Measurements from ENCODE around the gene MYEF2.
A peak's percentile ranks its signal among the peaks of the same experiment; 100 is the strongest.

The MYEF2 gene

DNA sequence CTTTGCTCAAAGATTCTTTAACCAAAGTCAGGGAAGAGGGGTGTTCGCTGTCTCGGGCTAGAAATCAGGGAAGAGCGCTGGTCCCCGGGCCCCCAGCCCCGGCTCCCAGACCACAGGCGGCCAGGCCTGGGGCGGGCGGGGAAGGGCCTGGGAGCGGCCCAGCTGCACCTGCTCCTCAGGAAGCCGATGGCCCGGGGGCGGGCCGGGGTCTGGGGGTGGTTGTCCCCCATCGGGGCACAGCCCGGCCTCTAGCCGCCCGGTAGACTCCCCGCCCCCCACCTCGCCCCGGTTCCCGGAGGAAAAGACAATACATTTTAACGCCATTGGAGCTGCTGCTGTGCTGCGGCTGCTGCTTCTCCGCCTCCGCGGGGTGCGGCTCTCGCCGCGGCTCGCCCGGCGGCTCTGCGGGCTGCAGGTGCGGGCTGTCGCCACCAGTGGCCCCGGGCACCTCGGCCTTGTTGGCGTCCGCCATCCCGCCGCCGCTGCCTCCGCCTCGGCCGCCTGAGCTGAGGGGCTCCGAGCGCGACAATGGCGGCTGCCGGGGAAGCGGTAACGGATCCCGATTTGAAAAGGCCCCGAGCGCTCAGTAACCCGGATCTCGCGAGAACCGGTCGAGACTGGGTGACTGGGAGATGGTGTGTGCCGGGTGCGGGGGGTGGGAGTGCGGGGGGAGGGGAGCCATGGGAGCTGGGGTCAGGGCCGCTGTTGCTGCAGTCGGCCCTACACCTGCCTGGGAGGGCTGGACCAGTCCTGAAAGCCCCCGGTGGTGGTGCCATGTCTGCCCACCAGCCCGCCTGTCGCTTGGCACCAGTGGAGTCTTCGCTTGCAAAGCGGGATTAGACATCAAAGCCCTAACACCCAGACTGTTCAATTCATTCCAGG lies at the start of gene MYEF2:
Gene MYEF2 (minus strand): TSS at position 530 of the 882 bp plus-strand sequence. CDS start 58 bp downstream, at position 472.
- DNase-seq (ENCODE audit: low read depth in 1 of 2, low spot score in 1 of 2), result peak; percentile 28 to 48

GRCh38 chr15:48225771-48226170 lies 47.7 kb upstream of the MYEF2 start:
- no peak for DNase-seq (ENCODE audit: low read depth in 1 of 2, low spot score in 1 of 2)

DNA sequence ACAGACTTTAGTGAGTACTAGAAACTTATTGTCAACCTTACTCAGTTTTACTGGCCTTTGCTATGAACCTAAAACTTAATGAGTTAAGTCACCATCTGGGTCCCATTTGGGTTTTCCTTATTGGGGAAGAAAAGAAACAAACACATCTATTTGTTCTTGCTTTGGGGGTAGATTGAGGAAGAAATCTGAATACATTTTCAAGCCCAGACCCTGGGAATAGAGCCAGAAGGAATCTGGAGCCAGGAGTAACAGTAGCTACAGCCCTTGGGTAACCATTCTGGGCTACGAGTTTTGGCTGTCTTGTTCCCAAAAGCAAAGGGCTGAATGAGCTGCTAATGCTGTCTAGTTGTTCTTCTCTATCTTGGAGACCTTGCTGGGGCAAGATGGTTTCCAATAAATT lies 44.5 kb upstream of the MYEF2 start:
- DNase-seq (ENCODE audit: low read depth in 1 of 2, low spot score in 1 of 2), result no peak

DNA sequence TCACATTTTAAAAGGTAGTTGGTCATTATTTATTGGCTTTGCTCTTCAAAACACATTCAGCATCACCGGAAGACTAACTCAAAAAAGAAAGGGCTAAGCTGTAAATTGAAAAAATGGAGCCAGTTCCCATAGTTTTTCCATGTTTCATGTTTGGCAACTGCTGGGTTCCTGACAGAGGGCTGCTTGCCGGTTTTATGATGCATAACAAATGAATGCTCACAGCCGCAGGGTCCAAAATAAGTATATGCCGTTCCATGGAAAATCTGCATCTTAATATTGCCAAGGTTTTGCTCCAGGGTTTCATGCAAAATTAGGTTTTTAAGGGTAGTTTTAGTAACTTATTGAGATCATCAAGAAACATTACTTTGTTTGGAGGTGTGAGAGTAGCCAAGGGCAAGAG lies 43.8 kb upstream of the MYEF2 start:
- no peak for DNase-seq (ENCODE audit: low read depth in 1 of 2, low spot score in 1 of 2)

DNA sequence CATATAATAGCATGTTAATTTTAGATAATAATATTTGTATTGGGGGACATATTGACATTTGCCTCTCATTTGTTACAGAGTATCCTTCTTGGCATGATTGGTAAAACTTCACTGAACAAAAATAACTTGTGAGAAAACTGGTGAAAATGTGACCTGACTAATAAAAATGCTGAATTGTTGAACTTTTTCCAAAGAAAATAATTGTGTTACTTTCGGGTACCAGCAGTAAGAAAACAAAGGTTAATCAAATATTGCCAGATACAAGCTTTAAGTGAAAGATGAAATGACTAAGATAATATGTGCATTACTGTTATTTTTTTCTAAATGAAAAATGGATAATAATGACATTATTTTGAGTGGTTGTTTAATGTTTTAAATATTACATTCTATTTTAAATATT lies 43.2 kb upstream of the MYEF2 start:
- no peak for DNase-seq (ENCODE audit: low read depth in 1 of 2, low spot score in 1 of 2)

- DNase-seq (ENCODE audit: low read depth in 1 of 2, low spot score in 1 of 2), result no peak
These were observed 27.9 kb upstream of the MYEF2 start, which contains the start of gene SLC12A1 for GRCh38 chr15:48205981-48206380. SLC12A1 (plus strand) TSS chr15:48206302; CDS start chr15:48207720, 1,418 bp downstream.

- no peak for DNase-seq (ENCODE audit: low read depth in 1 of 2, low spot score in 1 of 2)
These were observed 24.0 kb upstream of the MYEF2 start for GRCh38 chr15:48202068-48202467.

- no peak for DNase-seq (ENCODE audit: low read depth in 1 of 2, low spot score in 1 of 2)
These were observed 13.6 kb upstream of the MYEF2 start, which contains the start of gene CTXN2 for GRCh38 chr15:48191574-48192225. CTXN2 (plus strand) TSS chr15:48191665; CDS start chr15:48201301, 9,636 bp downstream.

DNA sequence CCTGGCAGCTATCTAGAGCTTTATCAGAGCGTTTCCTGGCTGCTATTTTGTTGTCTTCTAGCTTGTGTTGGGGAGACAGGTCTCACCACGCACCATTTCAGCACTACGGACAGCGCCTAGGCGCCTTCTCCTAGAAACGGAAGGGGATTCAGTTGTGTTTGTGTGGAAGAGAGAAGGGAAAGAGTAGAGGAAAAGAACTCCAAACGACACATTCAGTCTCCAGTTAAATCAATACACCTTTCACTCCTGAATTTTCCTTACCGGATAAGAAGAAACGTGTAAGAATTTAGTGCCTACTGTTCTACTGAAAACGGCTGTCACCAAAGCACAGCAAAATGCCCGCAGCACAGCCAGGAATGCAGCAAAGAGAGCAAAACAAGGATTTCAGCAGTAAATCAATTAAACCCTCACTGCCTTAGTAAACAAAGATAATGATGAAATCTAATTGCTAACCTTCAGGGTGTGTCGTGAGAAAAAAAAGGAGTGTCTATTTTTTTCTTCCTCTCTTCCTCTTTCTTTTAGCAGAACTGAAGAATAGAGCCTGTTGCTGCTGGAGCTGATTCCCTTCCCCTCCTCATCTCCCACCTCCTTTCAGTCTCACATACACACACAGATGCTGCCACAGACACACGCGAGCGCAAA lies 13.0 kb upstream of the MYEF2 start:
- DNase-seq (ENCODE audit: low read depth in 1 of 2, low spot score in 1 of 2), result no peak

- DNase-seq (ENCODE audit: low read depth in 1 of 2, low spot score in 1 of 2), result no peak
These were observed 8.2 kb upstream of the MYEF2 start for GRCh38 chr15:48186271-48186670.

DNA sequence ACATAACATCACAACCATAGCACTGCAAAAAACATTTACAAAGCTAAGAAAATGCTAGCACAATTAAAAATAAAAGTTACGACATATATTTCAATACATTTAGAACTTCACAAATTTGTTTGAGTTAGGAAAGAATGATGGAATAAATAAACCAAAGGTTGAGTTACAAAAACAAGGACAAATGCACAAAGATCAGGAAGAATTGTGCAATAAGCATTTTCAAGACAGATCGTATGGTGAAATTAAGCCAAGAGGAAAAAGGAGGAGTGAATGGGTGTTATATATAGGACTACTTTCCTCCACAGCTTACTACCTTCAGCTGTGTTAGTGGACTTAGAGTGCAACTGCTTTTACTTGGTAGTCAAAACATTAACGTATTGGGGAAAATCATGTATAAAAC lies 7.4 kb upstream of the MYEF2 start:
- no peak for DNase-seq (ENCODE audit: low read depth in 1 of 2, low spot score in 1 of 2)

DNA sequence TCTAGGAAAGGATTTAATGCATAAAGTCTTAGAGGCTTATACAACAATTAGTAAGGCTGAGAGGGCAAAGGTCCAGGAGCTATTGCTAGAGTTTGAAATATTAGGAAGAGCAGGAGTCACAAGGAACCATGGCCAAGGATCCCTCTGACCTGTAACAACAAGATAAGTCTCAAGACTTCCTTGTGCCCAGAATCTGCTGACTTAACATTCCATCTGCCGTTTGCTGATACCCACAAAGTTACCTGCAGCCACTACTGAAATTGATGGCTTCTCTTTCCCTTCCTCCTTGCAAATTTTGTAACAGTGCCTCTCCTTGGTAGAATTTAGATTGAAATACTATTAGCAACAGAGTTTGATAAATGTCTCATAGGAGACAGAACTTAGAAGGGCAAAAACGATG lies 4.7 kb upstream of the MYEF2 start:
- DNase-seq (ENCODE audit: low read depth in 1 of 2, low spot score in 1 of 2), result no peak

DNA sequence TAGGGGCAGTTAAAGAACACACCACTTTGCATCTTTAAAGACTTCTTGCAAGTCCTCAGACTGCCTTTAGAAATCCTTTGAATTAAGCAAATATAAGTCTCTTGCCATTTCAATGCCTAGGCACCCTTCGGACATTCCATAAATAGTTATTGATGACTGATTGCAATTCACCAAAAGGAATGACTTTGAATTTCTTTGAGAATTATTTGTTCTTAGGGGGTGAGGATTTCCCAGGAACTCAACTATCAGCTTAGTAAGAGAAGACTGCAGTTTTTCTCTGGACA lies 495 bp upstream of the MYEF2 start:
- no peak for DNase-seq (ENCODE audit: low read depth in 1 of 2, low spot score in 1 of 2)

DNA sequence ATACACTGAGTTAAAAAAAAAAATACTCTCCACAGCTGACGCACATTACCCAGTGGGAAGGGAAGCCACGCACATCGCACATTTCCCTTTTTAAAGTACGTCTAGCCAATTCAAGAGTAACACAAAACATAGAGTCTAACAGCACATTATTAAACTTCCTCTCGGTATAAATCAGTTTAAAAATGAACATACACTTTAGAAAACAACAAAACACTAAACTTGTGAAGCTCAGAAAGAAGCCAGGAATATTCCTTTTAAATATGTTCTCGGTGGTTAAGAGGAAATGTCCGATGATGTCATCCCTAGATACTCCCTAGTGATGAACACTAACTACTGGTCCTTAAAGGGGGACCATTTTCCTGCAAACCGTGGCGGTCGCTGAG lies 721 bp downstream of the MYEF2 start:
- DNase-seq (ENCODE audit: low read depth in 1 of 2, low spot score in 1 of 2), result no peak

DNA sequence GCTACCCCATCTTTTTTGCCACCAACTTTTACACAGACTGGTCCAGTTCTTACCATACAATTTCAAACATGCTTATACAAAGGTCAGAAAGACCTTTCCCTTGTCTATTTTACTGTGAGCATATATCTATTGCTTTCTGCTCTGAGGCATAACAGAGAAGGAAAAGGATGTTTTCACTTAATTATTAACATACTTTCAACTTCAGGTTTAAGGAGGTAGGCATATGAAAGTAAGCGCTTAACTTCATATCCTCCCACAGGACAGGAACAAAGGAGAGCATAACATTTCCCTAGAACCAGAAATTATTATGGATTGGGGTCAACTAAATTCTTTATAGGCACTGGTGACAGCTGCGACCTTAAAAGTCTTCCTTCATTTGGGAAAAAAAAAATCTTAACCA lies 1.1 kb downstream of the MYEF2 start:
- no peak for DNase-seq (ENCODE audit: low read depth in 1 of 2, low spot score in 1 of 2)

DNA sequence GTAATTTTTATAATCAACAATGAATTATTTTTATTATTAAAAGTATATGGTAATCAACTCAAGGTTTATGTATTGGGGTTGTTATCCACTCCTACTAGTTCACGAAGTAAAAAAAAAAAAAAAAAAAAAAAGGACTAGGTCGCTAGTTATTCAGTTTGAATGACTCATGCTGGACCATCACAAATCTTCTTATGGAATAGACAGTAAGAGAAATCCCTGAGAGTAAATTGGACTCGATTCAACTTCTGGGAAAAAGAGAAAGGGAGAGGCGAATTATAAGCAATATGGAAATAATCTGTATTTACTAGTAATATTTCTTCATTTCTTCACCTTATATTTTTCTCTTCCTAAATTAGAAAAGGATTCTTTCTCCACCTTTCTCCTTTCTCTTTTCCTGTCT lies 2.0 kb downstream of the MYEF2 start:
- no peak for DNase-seq (ENCODE audit: low read depth in 1 of 2, low spot score in 1 of 2)

DNA sequence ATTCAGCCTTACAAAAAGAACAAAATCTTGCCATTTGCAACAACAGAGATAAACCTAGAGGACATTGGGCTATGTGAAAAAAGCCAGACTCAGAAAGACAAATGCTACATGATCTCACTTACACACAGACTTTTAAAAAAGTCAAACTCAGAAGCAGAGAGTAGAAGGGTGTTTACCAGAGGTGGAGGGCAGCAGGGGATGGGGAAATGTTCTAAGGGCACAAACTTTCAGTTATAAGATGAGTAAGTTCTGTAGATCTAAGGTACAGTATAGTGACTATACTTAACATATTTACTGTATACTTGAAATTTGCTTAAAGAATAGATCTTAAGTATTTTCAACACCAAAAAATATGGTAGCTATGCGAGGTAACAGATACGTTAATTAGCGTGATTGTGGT lies 3.0 kb downstream of the MYEF2 start:
- no peak for DNase-seq (ENCODE audit: low read depth in 1 of 2, low spot score in 1 of 2)

GRCh38 chr15:48170981-48171380 lies 7.1 kb downstream of the MYEF2 start:
- no peak for DNase-seq (ENCODE audit: low read depth in 1 of 2, low spot score in 1 of 2)

DNA sequence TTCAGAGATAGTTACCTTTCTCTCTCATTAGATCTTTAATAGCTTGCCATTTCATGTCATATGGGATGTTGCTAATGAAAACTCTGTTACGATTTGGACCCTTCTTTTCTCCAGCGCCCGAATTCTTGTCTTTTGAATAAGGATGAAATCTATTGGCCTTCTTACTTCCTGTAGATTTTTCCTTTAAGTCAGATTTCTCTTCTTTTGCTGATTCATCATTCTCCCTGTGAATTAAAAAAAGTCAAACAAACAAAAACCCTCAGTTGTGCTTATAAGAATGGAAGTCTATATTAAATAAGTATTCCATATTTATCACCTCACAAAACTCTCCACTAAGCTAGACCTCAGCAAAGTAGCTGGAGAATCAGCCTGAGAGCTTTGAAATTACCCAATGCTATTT lies 9.5 kb downstream of the MYEF2 start:
- no peak for DNase-seq (ENCODE audit: low read depth in 1 of 2, low spot score in 1 of 2)

- DNase-seq (ENCODE audit: low read depth in 1 of 2, low spot score in 1 of 2), result no peak
These were observed 24.6 kb downstream of the MYEF2 start for GRCh38 chr15:48153526-48153925.

DNA sequence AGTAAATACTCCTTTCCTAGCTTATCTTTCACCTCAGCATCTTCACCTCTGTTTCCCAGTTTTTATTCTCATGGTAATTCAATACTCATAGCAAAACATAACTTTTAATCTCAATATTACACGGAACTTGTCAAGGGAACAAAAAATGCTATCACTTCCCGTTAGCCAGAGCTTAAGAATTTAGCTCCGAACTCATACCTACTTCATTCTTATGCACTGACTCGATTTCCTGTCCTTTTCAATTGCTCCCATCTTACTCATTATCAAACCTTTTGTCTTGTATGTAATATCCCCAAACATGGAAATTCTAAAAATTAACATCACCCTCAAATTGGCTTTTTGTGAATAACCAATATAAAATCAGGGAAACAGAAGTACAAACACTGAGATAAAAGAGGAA lies 28.2 kb downstream of the MYEF2 start:
- DNase-seq (ENCODE audit: low read depth in 1 of 2, low spot score in 1 of 2), result no peak

DNA sequence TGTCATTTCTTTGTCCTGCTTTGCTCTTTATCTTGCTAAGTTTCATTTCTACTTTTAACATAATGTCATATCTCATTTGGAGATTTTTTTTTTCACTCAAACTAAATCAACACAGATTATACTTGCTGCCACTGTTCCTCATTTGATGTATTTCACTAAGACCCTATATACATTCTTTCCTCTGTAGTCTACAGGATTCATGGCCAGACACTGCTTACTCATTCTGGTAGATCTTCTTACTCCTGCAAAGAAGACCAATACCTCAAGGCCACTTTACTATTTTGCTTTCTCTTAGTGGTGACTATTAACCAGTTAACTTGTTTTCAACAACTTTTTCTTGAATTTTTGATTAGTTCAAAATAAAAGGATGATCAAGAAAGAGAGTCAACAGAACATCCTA lies 30.7 kb downstream of the MYEF2 start:
- no peak for DNase-seq (ENCODE audit: low read depth in 1 of 2, low spot score in 1 of 2)
